HepG2 (cell line): ENCODE results near the gene SUPT6H.

Experiments used
- POLR2AphosphoS5 ChIP-seq: IDR thresholded peaks from 2 replicates; pipeline ENCODE4 v1.6.1; 2012; ENCODE audit warnings: low read depth, low read length
- TAF1 ChIP-seq: sonication (generic); formaldehyde crosslinking; IDR thresholded peaks from 2 replicates; pipeline ENCODE4 v1.4.0; 2020; ENCODE audit warnings: missing genetic modification reagents
- THRA ChIP-seq: sonication (generic); formaldehyde crosslinking; IDR thresholded peaks from 2 replicates; pipeline ENCODE4 v1.4.0; 2020; ENCODE audit warnings: missing genetic modification reagents, borderline replicate concordance
- ZNF782 ChIP-seq: sonication (generic); formaldehyde crosslinking; IDR thresholded peaks from 2 replicates; pipeline ENCODE4 v1.4.0; 2020; ENCODE audit warnings: missing genetic modification reagents, mild to moderate bottlenecking, borderline replicate concordance
- TF ChIP-seq, protein P1 (sequence below): sonication (generic); formaldehyde crosslinking; IDR thresholded peaks from 2 replicates; pipeline ENCODE4 v1.5.0; 2020; ENCODE audit warnings: mild to moderate bottlenecking, missing genetic modification reagents, moderate library complexity

GRCh38 chr17:28667870-28668269 lies 5.9 kb downstream of the SUPT6H start:
- TF ChIP-seq POLR2AphosphoS5 (no peak), TAF1 (CRISPR knock-in tag) (no peak), ZNF782 (no peak), THRA (no peak)
- TF ChIP-seq, protein P1, sequence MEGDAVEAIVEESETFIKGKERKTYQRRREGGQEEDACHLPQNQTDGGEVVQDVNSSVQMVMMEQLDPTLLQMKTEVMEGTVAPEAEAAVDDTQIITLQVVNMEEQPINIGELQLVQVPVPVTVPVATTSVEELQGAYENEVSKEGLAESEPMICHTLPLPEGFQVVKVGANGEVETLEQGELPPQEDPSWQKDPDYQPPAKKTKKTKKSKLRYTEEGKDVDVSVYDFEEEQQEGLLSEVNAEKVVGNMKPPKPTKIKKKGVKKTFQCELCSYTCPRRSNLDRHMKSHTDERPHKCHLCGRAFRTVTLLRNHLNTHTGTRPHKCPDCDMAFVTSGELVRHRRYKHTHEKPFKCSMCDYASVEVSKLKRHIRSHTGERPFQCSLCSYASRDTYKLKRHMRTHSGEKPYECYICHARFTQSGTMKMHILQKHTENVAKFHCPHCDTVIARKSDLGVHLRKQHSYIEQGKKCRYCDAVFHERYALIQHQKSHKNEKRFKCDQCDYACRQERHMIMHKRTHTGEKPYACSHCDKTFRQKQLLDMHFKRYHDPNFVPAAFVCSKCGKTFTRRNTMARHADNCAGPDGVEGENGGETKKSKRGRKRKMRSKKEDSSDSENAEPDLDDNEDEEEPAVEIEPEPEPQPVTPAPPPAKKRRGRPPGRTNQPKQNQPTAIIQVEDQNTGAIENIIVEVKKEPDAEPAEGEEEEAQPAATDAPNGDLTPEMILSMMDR: no peak
